Measurements from ENCODE around the gene FILIP1L.

DNA sequence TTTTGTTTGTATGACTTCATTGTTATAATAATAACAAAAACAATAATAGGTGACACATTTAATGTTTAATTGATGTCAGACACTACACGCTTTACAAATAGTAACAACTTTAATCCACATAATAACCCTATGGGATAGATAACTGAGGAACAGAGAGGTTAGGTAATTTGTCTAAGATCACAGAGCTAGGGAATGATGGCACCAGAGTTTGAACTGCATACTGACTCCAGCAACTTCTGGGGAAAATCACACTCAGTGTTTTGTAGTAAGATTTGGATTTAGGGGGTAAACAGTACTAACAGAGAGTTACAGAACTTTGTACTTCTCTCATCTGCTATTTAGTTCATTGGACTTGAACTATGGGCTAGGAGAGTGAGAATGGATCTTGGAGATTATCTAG, 230.6 kb downstream of the FILIP1L start:
- TF ChIP-seq, protein P1, sequence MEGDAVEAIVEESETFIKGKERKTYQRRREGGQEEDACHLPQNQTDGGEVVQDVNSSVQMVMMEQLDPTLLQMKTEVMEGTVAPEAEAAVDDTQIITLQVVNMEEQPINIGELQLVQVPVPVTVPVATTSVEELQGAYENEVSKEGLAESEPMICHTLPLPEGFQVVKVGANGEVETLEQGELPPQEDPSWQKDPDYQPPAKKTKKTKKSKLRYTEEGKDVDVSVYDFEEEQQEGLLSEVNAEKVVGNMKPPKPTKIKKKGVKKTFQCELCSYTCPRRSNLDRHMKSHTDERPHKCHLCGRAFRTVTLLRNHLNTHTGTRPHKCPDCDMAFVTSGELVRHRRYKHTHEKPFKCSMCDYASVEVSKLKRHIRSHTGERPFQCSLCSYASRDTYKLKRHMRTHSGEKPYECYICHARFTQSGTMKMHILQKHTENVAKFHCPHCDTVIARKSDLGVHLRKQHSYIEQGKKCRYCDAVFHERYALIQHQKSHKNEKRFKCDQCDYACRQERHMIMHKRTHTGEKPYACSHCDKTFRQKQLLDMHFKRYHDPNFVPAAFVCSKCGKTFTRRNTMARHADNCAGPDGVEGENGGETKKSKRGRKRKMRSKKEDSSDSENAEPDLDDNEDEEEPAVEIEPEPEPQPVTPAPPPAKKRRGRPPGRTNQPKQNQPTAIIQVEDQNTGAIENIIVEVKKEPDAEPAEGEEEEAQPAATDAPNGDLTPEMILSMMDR (IDR thresholded peaks at IDR 0.05 in 2 of 3, conservative IDR thresholded peaks at IDR 0.05 in 1 of 3; ENCODE audit: borderline replicate concordance in 1 of 3, insufficient read depth in 1 of 3, low read depth in 2 of 3, low read length in 2 of 3), result no peak
- TF ChIP-seq POLR2AphosphoS5 (IDR thresholded peaks at IDR 0.05; ENCODE audit: low read depth, low read length) (no peak), CEBPB (IDR thresholded peaks at IDR 0.05; ENCODE audit: low read depth) (no peak), POLR2A (IDR thresholded peaks at IDR 0.05; ENCODE audit: borderline replicate concordance, extremely low read depth, insufficient read depth, insufficient read length) (no peak), EGR1 (IDR thresholded peaks at IDR 0.05; ENCODE audit: low read depth) (no peak)
- TF ChIP-seq, protein P2, sequence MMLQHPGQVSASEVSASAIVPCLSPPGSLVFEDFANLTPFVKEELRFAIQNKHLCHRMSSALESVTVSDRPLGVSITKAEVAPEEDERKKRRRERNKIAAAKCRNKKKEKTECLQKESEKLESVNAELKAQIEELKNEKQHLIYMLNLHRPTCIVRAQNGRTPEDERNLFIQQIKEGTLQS (IDR thresholded peaks at IDR 0.05), result no peak

Measured in HCT116 (cell line).